ENCODE results near the gene CPA3. TPM values are rescaled to one million over a fixed set of nuclear protein-coding genes. Genes with fewer than 3 reads are reported as not detected.

CPA3 gene
- total RNA-seq, 1 experiment from 2014 or later: not detected

- BruUV-seq (replicated peaks): no TSS peak
- Histone ChIP-seq H3K9ac (ENCODE audit: low read length) (no peak overlapping the region), H3K9me3 (ENCODE audit: control insufficient read depth in 1 of 2, insufficient read depth in 1 of 2, low read depth in 1 of 2, low read length in 2 of 2) (no peaks in the 10 kb centered on the region), H3K27ac (ENCODE audit: low read depth, low read length) (no peak overlapping the region), H2AFZ (ENCODE audit: low read depth, low read length, poor library complexity, severe bottlenecking) (no peak overlapping the region), H3K4me2 (ENCODE audit: low read length) (no peak overlapping the region), H3K79me2 (ENCODE audit: insufficient read depth, low read length) (no peaks in the 10 kb centered on the region), H3K27me3 (ENCODE audit: insufficient read depth, low read length) (no peaks in the 10 kb centered on the region), H3K4me1 (ENCODE audit: control insufficient read depth in 1 of 2, insufficient read depth in 2 of 2, low read length in 2 of 2) (no peaks in the 10 kb centered on the region), H3K36me3 (ENCODE audit: control insufficient read depth in 1 of 2, insufficient read depth in 2 of 2, low read length in 2 of 2) (no peaks in the 10 kb centered on the region), H4K20me1 (ENCODE audit: insufficient read depth) (no peaks in the 10 kb centered on the region), H3K4me3 (replicated peaks in 1 of 2; ENCODE audit: low read depth in 1 of 2, low read length in 2 of 2) (no peak overlapping the region), H3K9me2 (ENCODE audit: insufficient read depth) (no peaks in the 10 kb centered on the region)
- DNase-seq (ENCODE audit: low read depth, low spot score) (no peak), ATAC-seq (no peak)
- intact Hi-C loops (cut with micrococcal nuclease): no loop called here
- TF ChIP-seq RAD21 (IDR thresholded peaks at IDR 0.05; ENCODE audit: low read depth): no peak
- ChIA-PET POLR2A (no interaction called here), RAD21 (ENCODE audit: low non-redundant PET in 1 of 2, low total read pairs in 2 of 2, uncharacterized antibody in 2 of 2, unreplicated experiment in 2 of 2) (no interaction called here), CTCF (no interaction called here)
Observed at GRCh38 chr3:148839805-148840204, 25.3 kb upstream of the CPA3 start.

- no peaks in the 10 kb centered on the region for H3K27me3 ChIP-seq (ENCODE audit: insufficient read depth, low read length)
- DNase-seq (ENCODE audit: low read depth, low spot score): no peak
- no peaks in the 10 kb centered on the region for H3K36me3 ChIP-seq (ENCODE audit: control insufficient read depth in 1 of 2, insufficient read depth in 2 of 2, low read length in 2 of 2)
- no peak overlapping the region for H3K27ac ChIP-seq (ENCODE audit: low read depth, low read length)
- no peak overlapping the region for H3K4me2 ChIP-seq (ENCODE audit: low read length)
- no peak overlapping the region for H3K4me3 ChIP-seq (replicated peaks in 1 of 2; ENCODE audit: low read depth in 1 of 2, low read length in 2 of 2)
- ChIA-PET POLR2A (no interaction called here), RAD21 (ENCODE audit: low non-redundant PET in 1 of 2, low total read pairs in 2 of 2, uncharacterized antibody in 2 of 2, unreplicated experiment in 2 of 2) (no interaction called here), CTCF (no interaction called here)
- BruUV-seq (replicated peaks): no TSS peak
- no peaks in the 10 kb centered on the region for H3K79me2 ChIP-seq (ENCODE audit: insufficient read depth, low read length)
- H4K20me1 ChIP-seq (ENCODE audit: insufficient read depth): no peaks in the 10 kb centered on the region
- H3K9ac ChIP-seq (ENCODE audit: low read length): no peak overlapping the region
- intact Hi-C loops (cut with micrococcal nuclease): no loop called here
- ATAC-seq: no peak
- H3K9me3 ChIP-seq (ENCODE audit: control insufficient read depth in 1 of 2, insufficient read depth in 1 of 2, low read depth in 1 of 2, low read length in 2 of 2): no peaks in the 10 kb centered on the region
- TF ChIP-seq CTCF (IDR thresholded peaks at IDR 0.05 in 2 of 3, conservative IDR thresholded peaks at IDR 0.05 in 1 of 3; ENCODE audit: borderline replicate concordance in 1 of 3, insufficient read depth in 1 of 3, low read depth in 2 of 3, low read length in 2 of 3) (no peak), JUND (IDR thresholded peaks at IDR 0.05) (no peak), CBX3 (IDR thresholded peaks at IDR 0.05; ENCODE audit: low read depth) (no peak), YY1 (IDR thresholded peaks at IDR 0.05; ENCODE audit: extremely low read depth, insufficient replicate concordance, low read depth, low read length) (no peak), RAD21 (IDR thresholded peaks at IDR 0.05; ENCODE audit: low read depth) (no peak), CEBPB (IDR thresholded peaks at IDR 0.05; ENCODE audit: low read depth) (no peak), ZNF274 (IDR thresholded peaks at IDR 0.05; ENCODE audit: low read depth, low read length) (no peak), SIN3A (IDR thresholded peaks at IDR 0.05; ENCODE audit: low read depth) (no peak), EZH2 (IDR thresholded peaks at IDR 0.05) (no peak), TCF7L2 (IDR thresholded peaks at IDR 0.05; ENCODE audit: borderline replicate concordance, extremely low read depth, insufficient read depth, insufficient read length) (no peak), FOSL1 (IDR thresholded peaks at IDR 0.05; ENCODE audit: low read depth) (no peak), SP1 (IDR thresholded peaks at IDR 0.05; ENCODE audit: low read depth) (no peak), ZBTB33 (IDR thresholded peaks at IDR 0.05; ENCODE audit: extremely low read depth, insufficient replicate concordance, low read length) (no peak), MAX (IDR thresholded peaks at IDR 0.05) (no peak), ELF1 (IDR thresholded peaks at IDR 0.05; ENCODE audit: borderline replicate concordance, low read depth) (no peak)
- no peaks in the 10 kb centered on the region for H3K9me2 ChIP-seq (ENCODE audit: insufficient read depth)
- H3K4me1 ChIP-seq (ENCODE audit: control insufficient read depth in 1 of 2, insufficient read depth in 2 of 2, low read length in 2 of 2): no peaks in the 10 kb centered on the region
- H2AFZ ChIP-seq (ENCODE audit: low read depth, low read length, poor library complexity, severe bottlenecking): no peak overlapping the region
Observed at GRCh38 chr3:148840451-148840850, 24.6 kb upstream of the CPA3 start.
